CD4-positive, alpha-beta T cell treated with Interleukin-17A for 1 hour (primary cell): ENCODE data around the gene ARAF.
A peak's percentile ranks its signal among the peaks of the same experiment; 100 is the strongest.
"Not testable (repeated sequence)": the region's sequence is repeated elsewhere in the genome, so short reads cannot be mapped to it uniquely, and the experiment has no call there.

Experiments used
- DNase-seq: peaks from one replicate; pipeline ENCODE4 v3.0.0-alpha.2; 2020

Gene ARAF

DNA sequence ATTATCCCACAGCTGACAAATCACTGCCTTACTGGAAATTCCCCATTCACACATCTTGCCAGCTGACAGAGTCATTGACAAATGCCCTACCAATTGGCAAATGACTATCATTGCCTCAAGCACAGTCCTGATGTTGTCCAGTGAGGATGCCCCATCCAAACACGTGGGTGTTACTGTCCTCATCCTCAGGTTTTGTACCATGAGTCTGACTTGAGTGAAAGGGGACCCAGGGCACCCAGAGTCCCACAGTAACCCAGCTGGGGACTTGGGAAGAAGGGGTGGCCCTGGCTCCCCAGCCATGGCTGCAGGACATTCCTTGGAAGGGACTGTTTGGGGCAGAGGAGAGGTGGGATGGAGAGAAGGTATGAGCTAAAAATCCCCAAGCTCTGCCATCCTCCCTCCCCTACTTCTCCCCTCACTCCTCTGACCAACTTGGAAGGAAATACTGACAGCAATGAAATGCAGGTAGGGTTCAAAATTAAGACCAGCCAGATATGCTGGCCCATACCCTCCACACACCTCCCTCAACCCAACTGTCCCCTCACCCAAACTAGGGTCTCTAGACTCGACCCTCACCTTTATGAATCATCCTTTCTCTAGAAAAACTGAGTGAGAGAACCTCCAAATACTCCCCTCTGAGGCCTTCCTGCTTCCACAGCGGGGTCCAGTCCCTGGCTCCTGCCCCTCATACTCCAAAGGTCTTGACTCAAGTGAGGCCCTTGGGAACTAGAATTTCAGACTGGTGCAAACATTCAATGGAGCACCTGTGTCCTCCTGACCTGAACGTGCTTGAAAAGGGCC is 26.3 kb downstream of the ARAF start:
- DNase-seq = no peak

DNA sequence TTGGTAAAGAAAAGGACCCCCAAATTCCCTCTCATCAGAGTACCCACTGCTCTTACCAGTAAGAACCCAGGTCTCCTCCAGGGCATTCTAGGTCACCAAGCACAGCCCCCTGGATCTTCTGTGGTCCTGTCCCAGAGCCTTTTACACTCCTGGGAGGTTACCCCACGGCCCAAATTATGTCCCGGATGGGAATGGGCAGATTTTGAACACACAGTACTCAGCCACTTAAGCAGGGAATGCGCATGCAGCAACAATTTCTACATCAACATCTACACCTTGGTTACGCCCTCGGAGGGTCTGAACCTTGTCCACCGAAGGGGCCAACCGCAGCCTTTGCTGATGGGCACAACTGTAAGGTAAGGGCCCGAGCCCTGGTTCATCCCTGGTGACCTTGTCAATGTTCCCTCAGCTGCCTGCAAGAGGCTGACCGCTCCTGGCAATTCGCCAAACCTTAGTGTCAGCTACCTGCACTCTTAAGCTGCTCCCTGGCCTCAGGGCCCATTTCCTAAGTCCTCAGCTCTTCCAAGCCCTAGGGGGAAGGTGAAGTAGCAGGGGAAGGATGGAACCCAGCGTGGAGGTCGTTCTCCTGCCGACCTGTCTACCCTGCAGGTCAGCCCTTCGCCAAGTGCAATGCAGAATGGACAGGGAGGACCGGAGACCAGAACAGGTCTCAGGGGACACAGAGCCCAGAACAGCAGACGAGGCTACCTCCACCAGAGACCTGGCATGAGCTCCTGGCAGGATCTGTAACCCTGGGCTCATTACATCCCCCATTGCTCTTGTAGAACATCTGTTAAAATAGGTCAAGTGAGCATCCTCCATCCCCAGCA is 27.1 kb downstream of the ARAF start:
- no peak for DNase-seq

GRCh38 chrX:47590984-47591383 is 30.0 kb downstream of the ARAF start:
- DNase-seq = no peak

DNA sequence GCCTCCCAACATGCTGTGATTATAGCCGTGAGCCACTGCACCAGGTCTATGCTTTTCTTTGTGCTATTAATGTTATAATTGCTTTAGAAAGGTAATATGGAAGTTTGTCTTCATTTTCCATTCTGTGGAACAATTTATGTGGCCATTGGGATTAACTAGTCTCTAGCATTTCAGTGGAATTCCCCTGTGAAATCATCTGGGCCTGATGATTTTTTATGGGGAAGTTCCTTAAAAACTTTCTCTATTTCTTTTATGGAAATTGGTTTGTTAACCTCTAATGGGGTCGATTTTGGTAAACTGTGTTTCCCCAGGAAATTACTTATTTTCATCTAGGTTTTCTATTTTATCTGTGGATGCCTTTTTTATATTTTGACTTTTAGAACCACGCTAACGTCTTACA is 32.5 kb downstream of the ARAF start:
- DNase-seq = no peak

DNA sequence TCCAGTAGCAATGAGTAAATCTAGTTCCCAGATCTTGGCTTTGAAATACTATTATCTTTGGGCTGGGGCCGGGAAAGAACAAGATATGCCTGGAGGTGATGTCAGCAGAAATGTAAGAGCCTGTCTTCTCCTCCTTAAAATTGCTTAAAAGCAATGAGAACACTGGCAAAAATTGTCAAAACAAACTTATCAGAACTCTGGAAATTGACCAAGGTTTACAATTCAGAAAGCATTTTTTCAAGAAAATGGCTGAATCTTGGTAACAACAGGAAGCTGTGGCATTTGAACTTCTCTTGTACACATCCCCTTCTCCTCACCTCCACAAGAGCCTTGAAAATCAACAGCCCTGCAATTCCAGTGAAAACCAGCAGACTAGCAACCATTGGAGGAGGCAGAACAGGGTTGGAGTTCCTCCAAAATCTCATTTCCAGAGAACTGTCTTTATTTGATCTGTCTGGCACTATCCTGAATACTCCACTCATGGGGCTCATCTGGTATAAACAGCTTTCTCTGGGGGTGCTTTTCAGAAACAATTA is 34.8 kb downstream of the ARAF start:
- no peak for DNase-seq

DNA sequence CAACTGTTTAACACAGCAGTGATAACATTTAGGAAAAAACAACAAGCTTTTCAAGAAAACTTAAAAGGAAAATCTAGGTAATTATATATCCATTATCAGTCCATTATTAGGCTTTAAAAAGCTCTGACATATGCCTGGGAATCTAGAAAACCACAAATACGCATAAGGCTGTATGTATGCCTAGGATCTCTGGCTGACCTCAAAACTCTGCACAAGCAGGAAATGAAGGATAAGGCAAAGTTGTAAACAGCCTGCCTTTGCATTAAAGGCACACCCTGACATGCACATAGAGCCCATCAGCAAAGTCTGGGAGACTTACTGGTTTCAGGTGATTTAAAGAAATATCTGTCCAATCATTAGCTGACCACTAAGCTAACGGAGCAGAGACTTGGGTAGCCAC is 35.3 kb downstream of the ARAF start:
- DNase-seq = no peak

- no peak for DNase-seq
Observed at GRCh38 chrX:47597222-47597621, 36.2 kb downstream of the ARAF start.

- not testable (repeated sequence) for DNase-seq
Observed at GRCh38 chrX:47603125-47603524, 42.1 kb downstream of the ARAF start.

DNA sequence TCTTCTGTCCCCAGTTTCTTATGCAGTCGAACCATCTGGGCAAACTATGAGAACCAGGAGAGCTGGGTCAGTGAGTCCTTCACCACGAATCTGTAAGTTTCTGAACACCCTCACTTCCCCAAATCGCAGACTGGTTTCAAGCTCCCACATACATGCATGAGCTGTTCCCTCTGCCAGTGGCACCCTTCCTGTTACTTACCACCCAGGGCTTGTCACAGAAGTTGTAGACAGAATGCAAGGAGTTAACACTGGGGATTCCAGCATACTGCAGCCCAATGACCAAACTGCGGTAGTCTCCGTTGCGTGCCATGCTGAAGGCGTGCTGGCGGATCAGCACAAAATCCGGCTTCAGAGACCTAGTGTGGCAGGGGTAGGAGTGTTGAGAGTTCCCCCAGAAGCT is 44.0 kb downstream of the ARAF start:
- no peak for DNase-seq

DNA sequence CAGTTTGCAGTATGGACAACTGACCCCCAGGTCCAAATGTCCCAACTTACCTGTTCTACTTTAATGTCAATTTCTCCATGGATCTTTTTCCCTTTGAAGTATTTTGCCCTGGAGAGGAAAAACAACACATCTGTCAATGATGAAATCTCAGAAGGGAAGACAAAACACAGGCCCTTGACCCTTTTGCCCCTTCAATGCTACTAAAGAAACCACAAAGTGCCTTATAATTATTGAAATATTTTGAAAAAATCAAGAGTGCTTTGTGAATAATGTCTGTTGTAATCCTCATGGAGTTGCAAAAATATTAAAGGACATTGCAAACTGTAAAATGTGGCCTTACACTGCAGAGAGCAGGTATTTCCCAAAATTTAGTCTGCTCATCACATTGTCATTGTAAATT is 46.1 kb downstream of the ARAF start:
- no peak for DNase-seq

- no peak for DNase-seq
Observed at GRCh38 chrX:47608130-47608810, 47.3 kb downstream of the ARAF start.

- DNase-seq = no peak
Observed at GRCh38 chrX:47610511-47610910, 49.5 kb downstream of the ARAF start.

- DNase-seq = no peak
Observed at GRCh38 chrX:47611489-47611888, 50.5 kb downstream of the ARAF start.

- DNase-seq = no peak
Observed at GRCh38 chrX:47611926-47612325, 50.9 kb downstream of the ARAF start.

DNA sequence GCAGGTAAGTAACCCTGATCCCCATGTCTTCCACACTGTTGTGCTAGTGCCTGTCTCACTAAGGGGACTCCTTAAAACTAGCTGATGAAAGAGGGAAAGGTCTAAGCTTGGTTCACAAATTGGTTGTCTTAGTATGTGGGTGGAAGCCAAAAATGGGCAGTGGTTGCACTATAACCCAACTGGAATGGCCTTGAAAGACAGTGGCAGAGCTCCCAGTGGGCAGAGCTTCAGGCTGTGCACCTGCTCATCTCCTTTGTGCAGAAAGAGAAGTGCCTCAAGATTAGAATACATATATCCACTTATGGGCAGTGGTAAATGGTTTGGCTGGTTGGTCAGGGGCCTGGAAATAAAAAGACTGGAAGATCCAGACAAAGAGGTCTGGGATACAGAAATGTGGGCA is 51.4 kb downstream of the ARAF start:
- no peak for DNase-seq

- no peak for DNase-seq
Observed at GRCh38 chrX:47613082-47613481, 52.1 kb downstream of the ARAF start.

DNA sequence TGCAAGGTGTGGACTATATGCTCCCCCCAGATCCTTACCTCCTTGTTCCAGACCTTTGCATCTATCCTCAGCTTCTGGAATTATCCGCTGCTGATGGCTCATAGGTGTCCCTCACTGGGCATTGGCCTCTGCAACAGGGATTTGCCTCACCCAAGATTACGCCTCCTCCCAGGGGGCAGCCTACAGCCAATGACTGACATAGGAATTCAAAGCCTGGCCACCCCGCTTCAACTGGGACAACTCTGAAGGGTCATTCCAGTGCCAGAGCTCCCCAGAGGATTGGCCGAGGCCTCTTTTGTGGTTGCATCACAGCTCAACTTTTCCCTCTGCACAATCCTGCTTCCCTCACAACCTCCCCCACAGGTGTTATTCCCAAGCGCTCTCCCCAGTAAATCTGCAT is 53.6 kb downstream of the ARAF start:
- no peak for DNase-seq

- no peak for DNase-seq
Observed at GRCh38 chrX:47618923-47619485, 58.0 kb downstream of the ARAF start.

DNA sequence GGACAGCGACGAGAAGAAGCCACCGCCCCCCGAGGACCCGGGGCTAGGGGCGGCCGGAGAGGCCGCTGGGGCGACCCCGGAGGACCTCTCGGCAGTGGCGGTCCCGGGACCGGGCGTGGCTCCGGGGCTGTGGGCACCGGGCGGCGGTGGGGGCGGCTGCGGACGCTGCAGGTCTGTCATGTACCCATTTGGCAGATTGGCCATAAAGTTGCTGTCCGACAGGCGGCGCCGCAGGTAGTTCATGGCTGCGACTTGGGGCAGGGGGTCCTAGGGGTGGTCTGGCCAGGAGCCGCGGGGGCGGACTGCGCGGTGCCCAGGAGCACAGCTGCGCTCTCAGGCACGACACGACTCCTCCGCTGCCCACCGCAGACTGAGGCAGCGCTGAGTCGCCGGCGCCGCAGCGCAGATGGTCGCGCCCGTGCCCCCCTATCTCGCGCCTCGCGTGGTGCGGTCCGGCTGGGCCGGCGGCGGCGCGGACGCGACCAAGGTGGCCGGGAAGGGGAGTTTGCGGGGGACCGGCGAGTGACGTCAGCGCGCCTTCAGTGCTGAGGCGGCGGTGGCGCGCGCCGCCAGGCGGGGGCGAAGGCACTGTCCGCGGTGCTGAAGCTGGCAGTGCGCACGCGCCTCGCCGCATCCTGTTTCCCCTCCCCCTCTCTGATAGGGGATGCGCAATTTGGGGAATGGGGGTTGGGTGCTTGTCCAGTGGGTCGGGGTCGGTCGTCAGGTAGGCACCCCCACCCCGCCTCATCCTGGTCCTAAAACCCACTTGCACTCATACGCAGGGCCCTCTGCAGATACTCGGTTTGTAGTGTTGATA is 58.7 kb downstream of the ARAF start, which contains the start of gene SYN1:
TSS of gene SYN1 (minus strand) at position 372 of the 817 bp plus-strand sequence. CDS start at position 243, 129 bp downstream.
- peak; percentile 85 for DNase-seq

DNA sequence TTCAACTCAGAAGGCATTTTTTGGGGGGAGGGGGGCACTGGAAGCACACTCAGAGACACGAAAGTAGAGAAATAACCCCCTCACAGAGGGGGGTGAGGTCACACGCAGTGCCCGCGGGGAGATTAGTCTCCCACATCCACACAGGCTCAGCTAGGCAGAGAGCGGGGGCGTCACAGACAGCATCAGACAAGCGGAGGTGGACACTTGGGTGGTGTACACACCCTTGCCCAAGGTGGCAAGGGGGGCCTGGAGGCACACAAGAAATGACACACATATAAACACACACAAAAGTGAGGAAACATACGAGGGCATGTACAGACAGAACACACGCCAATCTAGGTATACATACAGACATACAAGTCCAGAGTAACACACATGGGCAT is 59.3 kb downstream of the ARAF start:
- no peak for DNase-seq
